Forelimb muscle (tissue), 1 donor: Measurements from ENCODE around the gene SSH2. TPM values are rescaled to one million over a fixed set of nuclear protein-coding genes. Genes with fewer than 3 reads are reported as not detected.
A peak's percentile ranks its signal among the peaks of the same experiment; 100 is the strongest.
"Not testable (repeated sequence)": the region's sequence is repeated elsewhere in the genome, so short reads cannot be mapped to it uniquely, and the experiment has no call there.

Experiments
- DNase-seq: peaks from one replicate; pipeline ENCODE4 v3.0.0-alpha.2; 2013; ENCODE audit warnings: low read depth
- polyA plus RNA-seq: library from polyadenylated mRNA; unstranded; fragments of 120-200 nt; gene quantifications from one replicate; pipeline ENCODE4 v1.2.1, GENCODE V29; 2013; ENCODE audit not compliant: insufficient read length

SSH2 gene
- polyA plus RNA-seq: 20.5 TPM

DNA sequence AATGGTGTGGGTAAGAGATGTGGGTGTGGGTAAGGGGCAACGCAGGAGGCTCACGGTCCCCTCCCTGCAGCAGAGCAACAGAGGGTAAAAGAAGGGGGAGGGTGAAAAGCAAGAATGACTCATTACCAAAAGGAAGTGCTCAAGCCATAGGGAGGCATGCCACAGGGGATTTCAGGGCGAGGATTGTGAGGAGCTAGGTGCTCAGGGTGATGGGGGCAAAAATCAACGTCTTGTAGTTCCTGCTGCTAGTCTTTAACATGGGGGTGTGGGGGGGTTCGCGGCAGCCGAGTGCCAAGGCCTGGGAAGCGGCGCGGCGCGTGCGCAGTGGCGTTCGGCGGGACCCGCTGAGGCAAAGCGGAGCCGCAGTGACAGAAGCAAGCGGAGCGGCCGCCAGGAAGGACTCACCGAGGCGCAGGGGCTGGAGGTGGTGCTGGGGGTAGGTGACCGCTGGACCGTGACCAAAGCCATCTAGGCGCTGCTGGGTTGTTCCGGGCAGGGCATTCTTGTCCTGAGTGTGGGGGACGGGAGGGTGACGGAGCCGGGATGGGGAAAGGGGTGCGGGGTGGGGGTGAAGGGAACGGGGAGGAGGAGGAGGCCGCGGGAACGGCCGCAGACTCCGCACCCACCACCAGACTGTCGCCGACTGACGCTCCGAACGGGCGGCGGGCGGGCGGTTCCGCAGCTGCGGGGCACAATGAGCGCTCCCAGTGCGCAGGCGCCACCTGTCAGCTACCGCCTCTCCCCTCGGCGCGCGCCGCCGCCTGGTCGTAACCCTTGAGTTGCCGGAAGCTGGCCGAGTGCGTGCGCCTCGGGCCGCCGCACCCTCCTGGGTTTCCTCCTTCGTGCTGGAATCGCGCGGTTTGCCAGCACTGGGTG lies at the start of gene SSH2:
SSH2 (minus strand) TSS at position 696 of the 876 bp plus-strand sequence; CDS start at position 468, 228 bp downstream.
- DNase-seq: no peak

DNA sequence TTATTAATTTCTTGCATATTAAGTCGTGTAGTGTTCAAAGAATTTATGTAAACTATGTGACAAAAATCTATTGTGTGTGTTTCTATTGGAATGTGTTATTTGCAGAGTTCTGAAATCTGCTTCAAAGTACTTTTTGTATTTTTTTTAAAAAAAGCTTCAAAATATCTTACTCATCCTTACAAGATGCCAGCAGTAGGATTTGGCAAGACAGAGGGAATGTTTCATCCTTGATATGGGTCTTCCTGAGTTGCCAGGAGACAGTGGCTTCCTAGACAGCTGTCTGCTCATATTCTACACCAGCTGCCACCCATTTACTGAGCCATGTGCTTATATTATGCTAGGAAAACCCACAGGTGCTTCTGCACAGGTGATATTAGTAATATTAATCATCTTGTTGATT lies 47.8 kb upstream of the SSH2 start:
- DNase-seq: no peak

- no peak for DNase-seq
These were observed 43.0 kb upstream of the SSH2 start for GRCh38 chr17:29973005-29973404.

- no peak for DNase-seq
These were observed 42.2 kb upstream of the SSH2 start for GRCh38 chr17:29972277-29972676.

DNA sequence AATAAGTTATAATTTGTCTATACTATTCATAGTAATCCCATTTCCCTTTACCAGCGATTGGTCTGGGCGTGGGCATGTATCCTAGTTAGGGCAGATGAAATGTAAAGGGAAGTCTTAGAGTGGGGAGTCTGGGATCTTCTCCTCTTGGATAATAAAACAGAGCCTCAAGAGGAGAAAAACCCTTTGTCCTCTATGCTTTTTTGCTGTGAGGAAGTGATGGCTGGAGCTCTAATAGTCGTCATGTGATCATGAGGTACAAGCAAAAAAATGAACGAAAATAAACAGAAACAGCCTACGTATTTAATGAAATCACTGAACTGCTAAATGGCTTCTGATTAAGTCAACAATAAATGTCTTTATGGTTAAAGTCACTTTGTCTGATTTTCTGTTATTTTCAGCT lies 38.2 kb upstream of the SSH2 start:
- no peak for DNase-seq

DNA sequence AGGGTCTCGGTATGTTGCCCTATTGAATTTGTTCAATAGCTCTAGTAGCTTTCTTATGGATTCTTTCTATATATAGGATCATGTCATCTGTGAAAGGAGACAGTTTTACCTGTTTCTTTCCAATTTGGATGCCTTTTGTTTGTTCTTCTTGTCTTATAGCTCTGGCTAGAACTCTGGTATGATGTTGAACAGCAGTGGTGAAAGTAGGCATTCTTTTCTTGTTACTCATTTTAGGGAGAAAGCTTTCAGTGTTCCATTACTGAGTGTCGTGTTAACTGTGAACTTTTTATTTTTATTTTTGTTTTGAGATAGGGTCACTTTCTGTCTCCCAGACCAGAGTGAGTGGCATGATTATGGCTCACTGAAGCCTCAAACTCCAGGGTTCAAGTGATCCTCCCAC lies 32.6 kb upstream of the SSH2 start:
- DNase-seq: no peak

GRCh38 chr17:29959658-29960337 lies 29.8 kb upstream of the SSH2 start:
- no peak for DNase-seq

DNA sequence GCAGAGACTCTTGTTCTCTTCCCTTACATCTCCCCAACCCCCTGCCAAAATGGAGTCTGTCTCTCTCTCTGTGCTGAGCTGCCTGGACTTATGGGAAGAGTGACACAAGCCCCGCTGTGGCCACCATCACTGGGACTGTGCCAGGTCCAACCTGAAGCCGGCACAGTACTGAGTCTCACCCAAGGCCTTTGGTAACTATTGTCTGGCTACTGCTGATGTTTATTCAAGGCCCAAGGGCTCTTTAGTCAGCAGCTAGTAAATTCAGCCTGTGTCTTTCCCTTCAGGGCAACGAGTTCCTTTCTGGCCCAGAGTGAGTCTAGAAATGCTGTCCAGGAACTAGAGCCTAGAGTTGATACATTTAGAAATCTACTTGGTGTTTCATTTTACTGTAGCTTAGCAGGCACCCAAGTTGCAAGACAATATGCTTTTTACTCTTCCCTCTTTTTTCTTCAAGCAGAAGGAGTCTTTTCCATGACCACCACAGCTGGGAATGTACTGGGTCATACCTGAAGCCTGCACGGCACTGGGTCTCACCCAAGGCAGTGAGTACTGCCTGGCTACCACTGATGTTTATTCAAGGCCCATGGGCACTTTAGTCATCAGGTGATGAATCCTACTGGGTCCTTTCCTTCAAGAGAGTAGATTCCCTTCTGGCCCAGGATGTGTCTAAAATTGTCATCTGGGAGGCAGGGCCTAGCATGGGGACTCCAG lies 29.1 kb upstream of the SSH2 start:
- no peak for DNase-seq

GRCh38 chr17:29957488-29957887 lies 27.5 kb upstream of the SSH2 start:
- DNase-seq: not testable (repeated sequence)

DNA sequence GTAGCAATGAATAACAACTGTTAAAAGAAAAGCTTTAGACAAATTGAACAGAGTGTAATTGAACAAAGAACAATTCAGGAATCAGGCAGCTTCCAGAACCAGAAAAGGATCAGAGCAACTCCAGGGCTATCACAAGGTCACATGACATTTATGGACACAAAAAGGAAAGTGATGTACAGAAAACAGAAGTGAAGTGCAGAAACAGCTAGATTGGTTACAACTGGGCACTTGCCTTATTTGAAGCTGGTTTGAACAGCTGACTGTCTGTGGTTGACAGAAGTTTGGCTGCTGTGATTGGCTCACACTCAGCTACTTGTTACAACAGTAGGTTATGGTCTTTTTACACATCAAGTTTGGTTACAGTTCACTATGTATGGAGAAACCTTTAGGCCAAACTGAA lies 26.2 kb upstream of the SSH2 start:
- DNase-seq: no peak

DNA sequence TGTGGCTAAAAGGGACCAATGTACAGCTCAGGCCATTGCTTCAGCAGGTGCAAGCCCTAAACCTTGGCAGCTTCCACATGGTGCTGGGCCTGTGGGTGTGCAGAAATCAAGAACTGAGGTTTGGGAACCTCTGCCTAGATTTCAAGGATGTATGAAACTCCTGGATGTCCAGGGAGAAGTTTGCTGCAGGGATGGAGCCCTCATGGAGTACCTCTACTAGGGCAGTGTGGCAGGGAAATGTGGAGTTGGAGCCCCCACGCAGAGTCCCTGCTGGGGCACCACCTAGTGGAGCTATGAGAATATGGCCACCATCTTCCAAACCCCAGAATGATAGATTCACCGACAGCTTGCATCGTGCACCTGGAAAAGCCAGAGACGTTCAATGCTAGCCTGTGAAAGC lies 24.4 kb upstream of the SSH2 start:
- no peak for DNase-seq

DNA sequence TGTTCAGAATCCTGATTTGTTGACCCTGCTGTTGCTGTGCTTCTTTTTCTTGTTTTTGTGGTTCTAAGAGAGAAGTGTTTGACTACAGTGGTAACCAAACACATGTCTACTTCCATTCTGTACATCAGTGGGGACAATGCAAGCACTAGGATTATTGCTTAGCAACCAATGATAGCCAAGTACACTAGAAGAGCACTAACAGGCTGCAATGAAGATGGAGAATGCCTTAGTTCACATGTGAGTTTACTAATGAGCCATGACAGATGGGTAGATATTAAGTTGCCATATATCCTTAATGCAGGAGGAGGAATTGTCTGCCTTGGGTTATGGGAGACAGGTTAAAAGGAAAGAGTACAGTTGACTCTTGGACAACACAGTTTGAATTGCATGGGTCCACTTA lies 19.7 kb upstream of the SSH2 start:
- DNase-seq: no peak

GRCh38 chr17:29948448-29949215 lies 18.6 kb upstream of the SSH2 start:
- no peak for DNase-seq

DNA sequence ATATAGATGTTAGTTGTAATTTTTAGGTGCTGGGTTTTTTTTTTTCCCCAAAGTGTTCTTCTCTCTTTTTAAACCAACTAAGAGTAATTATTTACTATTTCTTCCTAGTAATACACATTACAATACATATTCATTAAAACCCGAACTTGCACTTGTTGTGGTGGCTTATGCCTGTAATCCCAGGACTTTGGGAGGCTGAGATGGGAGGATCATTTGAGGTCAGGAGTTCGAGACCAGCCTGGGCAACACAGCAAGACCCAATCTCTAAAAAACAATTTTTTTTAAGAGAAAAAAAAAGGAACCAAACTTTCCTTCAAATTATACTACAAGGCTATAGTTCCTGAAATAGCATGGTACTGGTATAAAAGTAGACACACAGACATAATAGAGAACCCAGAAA lies 15.3 kb upstream of the SSH2 start:
- no peak for DNase-seq

- DNase-seq: no peak
These were observed 11.3 kb upstream of the SSH2 start, which contains the start of gene EFCAB5 for GRCh38 chr17:29941334-29941733. Gene EFCAB5, plus strand, starts transcription at chr17:29941634. Its CDS starts 163 bp downstream, at chr17:29941797.

DNA sequence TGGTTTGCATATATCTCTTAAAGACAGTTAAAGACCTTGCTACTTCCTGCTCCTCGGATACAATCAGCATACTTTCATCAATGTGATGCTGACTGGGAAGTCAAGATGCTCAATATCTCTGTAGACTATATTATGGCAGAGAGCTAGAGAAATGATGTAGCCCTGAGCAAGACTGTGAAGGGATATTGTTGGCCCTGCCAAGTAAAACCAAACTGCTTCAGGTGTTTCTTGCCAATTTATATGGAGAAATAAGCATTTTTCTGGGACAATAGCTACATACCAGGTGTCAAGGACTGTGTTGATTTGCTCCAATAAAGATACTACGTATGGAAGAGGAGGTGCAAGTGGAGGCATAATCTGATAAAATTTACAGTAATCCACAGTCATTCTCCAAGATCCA lies 6.7 kb upstream of the SSH2 start:
- DNase-seq: no peak

DNA sequence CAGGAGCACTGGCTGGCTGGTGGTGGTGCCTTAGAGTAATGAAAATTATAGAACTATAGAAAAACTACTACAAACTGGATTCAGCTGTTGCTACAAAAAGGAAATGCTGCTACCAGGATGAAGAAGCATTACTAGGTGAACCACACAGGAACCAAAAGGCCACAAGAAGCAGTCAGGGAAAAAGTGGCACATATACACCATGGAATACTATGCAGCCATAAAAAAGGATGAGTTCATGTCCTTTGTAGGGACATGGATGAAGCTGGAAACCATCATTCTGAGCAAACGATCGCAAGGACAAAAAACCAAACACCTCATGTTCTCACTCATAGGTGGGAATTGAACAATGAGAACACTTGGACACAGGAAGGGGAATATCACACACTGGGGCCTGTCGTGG lies 5.9 kb upstream of the SSH2 start:
- not testable (repeated sequence) for DNase-seq

- DNase-seq: no peak
These were observed 3.4 kb upstream of the SSH2 start for GRCh38 chr17:29933379-29933778.

DNA sequence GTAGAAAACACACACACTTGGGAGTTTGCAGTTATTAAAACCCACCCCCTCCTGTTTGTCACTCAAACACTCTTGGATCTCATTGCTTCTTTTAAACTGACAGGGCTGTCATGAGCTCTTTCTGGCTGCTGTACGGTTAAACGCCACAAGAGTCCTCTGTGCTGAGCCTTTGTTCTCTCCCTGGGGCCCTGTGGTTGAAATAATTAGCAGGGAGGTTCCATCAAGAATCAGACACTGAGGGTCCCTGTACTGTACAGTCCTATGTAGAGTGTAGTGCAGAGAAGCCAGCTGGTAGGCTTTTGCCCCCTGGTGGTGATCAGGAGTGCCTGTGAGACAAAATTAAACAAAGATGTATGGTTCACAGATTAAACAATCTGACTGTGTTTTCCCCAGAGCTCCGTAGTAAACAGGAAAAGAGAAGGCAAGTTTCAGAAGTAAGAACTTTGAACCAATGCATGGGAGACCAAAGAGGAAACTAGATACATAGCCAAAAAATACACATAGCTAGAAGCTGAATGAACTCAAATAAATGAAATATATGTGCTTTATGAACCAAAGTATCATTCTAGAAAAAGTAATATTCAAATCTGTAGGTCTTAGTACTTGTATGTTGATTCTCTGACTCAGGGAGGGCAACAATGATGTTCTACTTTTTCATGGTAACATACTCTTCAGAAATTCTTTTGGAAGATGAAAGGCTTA lies 1.4 kb upstream of the SSH2 start:
- DNase-seq: peak; percentile 65

DNA sequence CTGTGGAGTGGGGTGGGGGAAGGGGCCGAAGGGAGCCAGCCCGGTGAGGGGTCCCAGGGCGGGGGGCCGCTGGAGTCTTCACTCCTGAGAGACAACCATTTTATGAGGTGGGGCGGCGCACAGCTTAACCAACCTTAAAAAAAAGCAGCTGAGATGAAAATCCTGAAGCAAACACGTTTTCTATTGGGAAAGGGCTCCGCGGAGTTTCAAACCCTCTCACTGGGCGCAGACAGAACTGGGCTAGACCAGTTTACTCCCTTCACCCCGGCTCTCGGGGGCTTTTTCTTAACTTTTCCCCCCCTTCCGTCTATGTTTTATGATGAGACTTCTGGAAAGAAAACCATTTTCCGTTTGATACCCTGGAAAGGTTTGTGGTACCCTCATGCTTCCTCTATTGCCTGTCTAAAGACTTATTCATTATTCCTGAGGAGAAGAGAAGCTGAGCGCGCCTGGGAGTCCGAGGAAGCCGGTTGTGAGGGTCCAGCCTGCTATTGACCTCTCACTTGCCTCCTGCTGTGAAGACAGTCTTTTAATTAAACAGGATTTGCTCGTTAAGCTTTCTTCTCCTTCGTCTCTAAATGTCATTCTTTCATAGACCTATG lies 482 bp upstream of the SSH2 start:
- no peak for DNase-seq
